ENCODE measurements around the gene TSPAN6.

Gene TSPAN6

DNA sequence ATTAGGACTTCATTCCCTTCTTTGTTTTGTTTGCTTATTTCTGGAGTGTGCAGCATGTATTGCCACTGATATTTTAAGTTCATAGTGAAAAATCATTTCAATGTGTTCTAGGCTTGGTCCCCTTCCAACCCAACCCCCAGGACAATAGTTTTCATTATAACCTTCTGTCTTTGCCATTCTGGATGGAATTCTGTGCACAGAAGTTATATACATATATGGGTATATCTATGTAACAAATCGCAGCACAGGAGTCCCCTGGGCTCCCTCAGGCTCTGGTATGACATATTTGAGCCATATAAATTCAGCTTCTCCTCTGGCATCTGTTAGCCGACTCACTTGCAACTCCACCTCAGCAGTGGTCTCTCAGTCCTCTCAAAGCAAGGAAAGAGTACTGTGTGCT is 52.0 kb downstream of the TSPAN6 start, which contains the start of gene TNMD:
Gene TNMD (plus strand): TSS at position 326 of the 400 bp plus-strand sequence. CDS start 83 bp downstream, outside the sequence.
- no peak for DNase-seq (ENCODE audit: low read depth, low spot score)

Measured in smooth muscle cell of the brain vasculature (primary cell).